SK-N-SH treated with all-trans-retinoic acid at 6 μM for 48 hours (cell line): ENCODE results near the gene MAGI3.

Experiments used
- ATAC-seq: fragments of 200-7000 bp; cut with Tn5 transposase; 3 replicates; pipeline ENCODE4 v1.9.1; 2020; ENCODE audit warnings: mild to moderate bottlenecking, moderate library complexity
- ARNTL ChIP-seq: fragments of 450-650 bp; formaldehyde crosslinking; IDR thresholded peaks from 2 replicates; pipeline ENCODE4 v1.5.0; 2020; ENCODE audit warnings: low read depth, mild to moderate bottlenecking, moderate library complexity, borderline replicate concordance
- BACH2 ChIP-seq: fragments of 250-450 bp; sonication (Bioruptor Pico); IDR thresholded peaks from 2 replicates; pipeline ENCODE4 v1.9.0; 2021; ENCODE audit warnings: mild to moderate bottlenecking, borderline replicate concordance
- CREB5 ChIP-seq: fragments of 250-450 bp; sonication (Bioruptor Pico); IDR thresholded peaks from 2 replicates; pipeline ENCODE4 v1.5.1; 2020; ENCODE audit warnings: low read depth, mild to moderate bottlenecking, moderate library complexity
- CSDC2 ChIP-seq: fragments of 250-450 bp; sonication (Bioruptor Pico); IDR thresholded peaks from 2 replicates; pipeline ENCODE4 v1.5.0; 2020; ENCODE audit warnings: mild to moderate bottlenecking, moderate library complexity
- CSRNP3 ChIP-seq: fragments of 250-450 bp; sonication (Bioruptor Pico); IDR thresholded peaks from 2 replicates; pipeline ENCODE4 v1.5.1; 2021; ENCODE audit warnings: mild to moderate bottlenecking, moderate library complexity
- ESRRG ChIP-seq: fragments of 250-450 bp; sonication (Bioruptor Pico); IDR thresholded peaks from 2 replicates; pipeline ENCODE4 v1.6.1; 2021; ENCODE audit warnings: mild to moderate bottlenecking
- GLIS3 ChIP-seq: fragments of 250-450 bp; sonication (Bioruptor Pico); IDR thresholded peaks from 2 replicates; pipeline ENCODE4 v1.5.0; 2020; ENCODE audit warnings: mild to moderate bottlenecking, moderate library complexity
- ISL1 ChIP-seq: fragments of 250-450 bp; sonication (Bioruptor Pico); IDR thresholded peaks from 2 replicates; pipeline ENCODE4 v2.1.2; 2022; ENCODE audit warnings: mild to moderate bottlenecking, moderate library complexity
- OSR1 ChIP-seq: fragments of 250-450 bp; sonication (Bioruptor Pico); IDR thresholded peaks from 2 replicates; pipeline ENCODE4 v1.8.0; 2022; ENCODE audit warnings: moderate library complexity, mild to moderate bottlenecking, inconsistent platforms
- PATZ1 ChIP-seq: fragments of 250-450 bp; sonication (Bioruptor Pico); IDR thresholded peaks from 2 replicates; pipeline ENCODE4 v1.8.0; 2020; ENCODE audit warnings: mild to moderate bottlenecking, moderate library complexity, borderline replicate concordance
- POU6F1 ChIP-seq: fragments of 250-450 bp; sonication (Bioruptor Pico); IDR thresholded peaks from 2 replicates; pipeline ENCODE4 v1.8.0; 2021; ENCODE audit warnings: low read depth, mild to moderate bottlenecking, moderate library complexity, borderline replicate concordance
- PPARA ChIP-seq: fragments of 250-450 bp; sonication (Bioruptor Pico); IDR thresholded peaks from 2 replicates; pipeline ENCODE4 v1.5.0; 2020; ENCODE audit warnings: mild to moderate bottlenecking, borderline replicate concordance
- RARB ChIP-seq: fragments of 250-450 bp; sonication (Bioruptor Pico); IDR thresholded peaks from 2 replicates; pipeline ENCODE4 v1.8.0; 2021; ENCODE audit warnings: mild to moderate bottlenecking, moderate library complexity
- SNAI2 ChIP-seq: fragments of 250-450 bp; sonication (Bioruptor Pico); IDR thresholded peaks from 2 replicates; pipeline ENCODE4 v1.5.0; 2020; ENCODE audit warnings: mild to moderate bottlenecking, moderate library complexity
- TSHZ2 ChIP-seq: fragments of 250-450 bp; sonication (Bioruptor Pico); IDR thresholded peaks from 2 replicates; pipeline ENCODE4 v1.5.0; 2020; ENCODE audit warnings: mild to moderate bottlenecking, moderate library complexity
- ZC3H10 ChIP-seq: fragments of 250-450 bp; sonication (Bioruptor Pico); IDR thresholded peaks from 2 replicates; pipeline ENCODE4 v1.5.1; 2021; ENCODE audit warnings: mild to moderate bottlenecking, moderate library complexity
- ZFP3 ChIP-seq: fragments of 250-450 bp; sonication (Bioruptor Pico); IDR thresholded peaks from 2 replicates; pipeline ENCODE4 v1.5.0; 2020; ENCODE audit warnings: mild to moderate bottlenecking, moderate library complexity
- ZFP30 ChIP-seq: fragments of 450-650 bp; formaldehyde crosslinking; IDR thresholded peaks from 2 replicates; pipeline ENCODE4 v1.5.0; 2022; ENCODE audit warnings: mild to moderate bottlenecking, moderate library complexity
- ZNF565 ChIP-seq: fragments of 450-650 bp; formaldehyde crosslinking; conservative IDR thresholded peaks from 2 replicates; pipeline ENCODE4 v1.5.0; 2020; ENCODE audit warnings: low read depth, mild to moderate bottlenecking, moderate library complexity
- ZNF70 ChIP-seq: fragments of 450-650 bp; formaldehyde crosslinking; IDR thresholded peaks from 2 replicates; pipeline ENCODE4 v1.5.0; 2020; ENCODE audit warnings: mild to moderate bottlenecking, moderate library complexity
- ZNF8 ChIP-seq: fragments of 450-650 bp; formaldehyde crosslinking; IDR thresholded peaks from 2 replicates; pipeline ENCODE4 v1.5.0; 2020; ENCODE audit warnings: mild to moderate bottlenecking, moderate library complexity

MAGI3 gene

GRCh38 chr1:113452921-113453770 is 62.8 kb downstream of the MAGI3 start (continued):
- TF ChIP-seq TSHZ2 (CRISPR knock-in tag) (no peak), PATZ1 (CRISPR knock-in tag) (no peak), RARB (CRISPR knock-in tag) (no peak), PPARA (CRISPR knock-in tag) (no peak), OSR1 (CRISPR knock-in tag) (no peak), ZNF70 (CRISPR knock-in tag) (no peak), ZFP3 (no peak), CSDC2 (CRISPR knock-in tag) (no peak)
- TF ChIP-seq, all 23 proteins: peak for 0

- TF ChIP-seq TSHZ2 (CRISPR knock-in tag) (no peak), PPARA (CRISPR knock-in tag) (no peak), BACH2 (CRISPR knock-in tag) (no peak), ZC3H10 (CRISPR knock-in tag) (no peak), CREB5 (CRISPR knock-in tag) (no peak), ZNF565 (no peak), ARNTL (CRISPR knock-in tag) (no peak), GLIS3 (CRISPR knock-in tag) (no peak), ZFP30 (CRISPR knock-in tag) (no peak), CSDC2 (CRISPR knock-in tag) (no peak), ZFP3 (no peak), OSR1 (CRISPR knock-in tag) (no peak), ZNF8 (CRISPR knock-in tag) (no peak), ZNF70 (CRISPR knock-in tag) (no peak), POU6F1 (CRISPR knock-in tag) (no peak), ISL1 (CRISPR knock-in tag) (no peak)
- 0 out of 3 replicates have a peak, but pooled peaks have one; percentile 7 for ATAC-seq
Measured at GRCh38 chr1:113453771-113454083, 63.4 kb downstream of the MAGI3 start.

GRCh38 chr1:113455374-113455773 is 65.1 kb downstream of the MAGI3 start:
- no peak for ATAC-seq
- TF ChIP-seq POU6F1 (CRISPR knock-in tag) (no peak), ZNF8 (CRISPR knock-in tag) (no peak), SNAI2 (CRISPR knock-in tag) (no peak), RARB (CRISPR knock-in tag) (no peak), CSRNP3 (CRISPR knock-in tag) (no peak), CREB5 (CRISPR knock-in tag) (no peak), ARNTL (CRISPR knock-in tag) (no peak), ESRRG (CRISPR knock-in tag) (no peak), ZNF565 (no peak), CSDC2 (CRISPR knock-in tag) (no peak)
